Natural killer cell (primary cell): ENCODE data around the gene CFAP43. TPM values are rescaled to one million over a fixed set of nuclear protein-coding genes. Genes with fewer than 3 reads are reported as not detected.

ENCODE experiments used
- ATAC-seq, 3 donors: fragments of 150-1000 bp in 2 of 3; fragments of 200-7000 bp in 1 of 3; cut with Tn5 transposase; 1 replicate in 1 of 3; 2 replicates in 2 of 3; pipeline ENCODE4 v1.10.0; 2021; ENCODE audit warnings: mild to moderate bottlenecking in 2 of 3, moderate library complexity in 2 of 3
- DNase-seq, 2 donors: peaks; one replicate each; pipeline versions ENCODE4 v3.0.0 to v3.0.0-alpha.2; 2013 to 2021; ENCODE audit warnings: mixed read lengths in 1 of 2
- H3K27ac ChIP-seq: one replicate; pipeline ENCODE4 v1.5.1; 2013; ENCODE audit warnings: mild to moderate bottlenecking, low read length
- H3K27me3 ChIP-seq: one replicate; pipeline ENCODE4 v1.6.1; 2013; ENCODE audit warnings: low read length; ENCODE audit not compliant: control insufficient read depth, insufficient read depth
- H3K36me3 ChIP-seq: one replicate; pipeline ENCODE4 v1.6.1; 2013; ENCODE audit warnings: low read length; ENCODE audit not compliant: control insufficient read depth, insufficient read depth
- H3K4me1 ChIP-seq: one replicate; pipeline ENCODE4 v1.6.1; 2013; ENCODE audit warnings: low read length; ENCODE audit not compliant: control insufficient read depth, insufficient read depth
- H3K4me3 ChIP-seq: one replicate; pipeline ENCODE4 v1.5.1; 2013; ENCODE audit warnings: low read length
- H3K9me3 ChIP-seq: one replicate; pipeline ENCODE4 v1.6.1; 2013; ENCODE audit warnings: low read length; ENCODE audit not compliant: control insufficient read depth, insufficient read depth
- H3K27ac Mint-ChIP-seq, 2 donors: one replicate each; pipeline ENCODE4 v1.8.0; 2022; ENCODE audit warnings: mild to moderate bottlenecking in 2 of 2, mixed read lengths in 2 of 2, moderate library complexity in 1 of 2
- H3K27me3 Mint-ChIP-seq, 2 donors: one replicate each; pipeline ENCODE4 v1.8.0; 2022; ENCODE audit warnings: low read depth in 2 of 2, mixed read lengths in 2 of 2
- H3K36me3 Mint-ChIP-seq: one replicate; pipeline ENCODE4 v1.8.0; 2022; ENCODE audit warnings: mixed read lengths
- H3K4me1 Mint-ChIP-seq, 2 donors: one replicate each; pipeline ENCODE4 v1.8.0; 2022; ENCODE audit warnings: mixed read lengths in 2 of 2
- H3K4me3 Mint-ChIP-seq: one replicate; pipeline ENCODE4 v1.8.0; 2022; ENCODE audit warnings: mild to moderate bottlenecking, moderate library complexity, mixed read lengths
- H3K9me3 Mint-ChIP-seq, 2 donors: one replicate each; pipeline ENCODE4 v1.8.0; 2022; ENCODE audit warnings: mixed read lengths in 2 of 2
- CTCF ChIP-seq: fragments of 200-600 bp; IDR thresholded peaks from one replicate; pipeline ENCODE4 v1.8.0; 2022; ENCODE audit warnings: antibody characterized with exemption
- WGBS: methylation state at CpG from one replicate; pipeline ENCODE4 v1.1.7; 2013; ENCODE audit warnings: missing lambda C conversion rate; ENCODE audit not compliant: insufficient coverage; 5-methylcytosine and 5-hydroxymethylcytosine counted together
- intact Hi-C: fragments of 100-400 bp; cut with micrococcal nuclease; formaldehyde crosslinking; loops from one replicate; pipeline ENCODE4 v1.14.2; 2022
- total RNA-seq, 4 donors: library from RNA; stranded (reverse); fragments of 120-200 nt in 1 of 4; gene quantifications; one replicate each; pipeline versions ENCODE4 v1.2.3 to v1.2.4, GENCODE V29; 2013 to 2022

CFAP43 gene
- total RNA-seq, 3 donors from 2014 or later (not counting 1 experiment from before 2014, with no cell fraction given), result 0.16 TPM; not detected in 2

GRCh38 chr10:104084482-104085142 lies 147.6 kb downstream of the CFAP43 start:
- ATAC-seq, result no peak
- WGBS, result 88% methylated on average over 3 of the region's 5 CpGs
- TF ChIP-seq CTCF, result no peak

GRCh38 chr10:104081998-104082397 lies 150.2 kb downstream of the CFAP43 start:
- intact Hi-C loops, result no loop called here
- Histone ChIP-seq H3K27me3 (no peaks in the 10 kb centered on the region), H3K9me3 (no peaks in the 10 kb centered on the region), H3K36me3 (no peaks in the 10 kb centered on the region), H3K27ac (no peak overlapping the region), H3K4me1 (no peaks in the 10 kb centered on the region), H3K4me3 (no peak overlapping the region)
- Mint-ChIP-seq H3K4me3 (no peak overlapping the region), H3K4me1 (no peaks in the 10 kb centered on the region), H3K9me3 (no peaks in the 10 kb centered on the region), H3K27me3 (peaks cover 0 to 4% of the 10 kb centered on the region in 2 donors), H3K36me3 (no peaks in the 10 kb centered on the region), H3K27ac (no peak overlapping the region)
- WGBS, result 88% methylated on average over 5 of the region's 5 CpGs
- TF ChIP-seq CTCF, result no peak
- no peak for ATAC-seq
- DNase-seq, result no peak

More at GRCh38 chr10:104084482-104085142, 147.6 kb downstream of the CFAP43 start:
- intact Hi-C loops, result no loop called here
- no peak overlapping the region for H3K27ac Mint-ChIP-seq
- Histone ChIP-seq H3K27ac (no peak overlapping the region), H3K27me3 (no peaks in the 10 kb centered on the region), H3K4me3 (no peak overlapping the region), H3K4me1 (no peaks in the 10 kb centered on the region), H3K9me3 (no peaks in the 10 kb centered on the region), H3K36me3 (no peaks in the 10 kb centered on the region)
- no peaks in the 10 kb centered on the region for H3K9me3 Mint-ChIP-seq
- no peaks in the 10 kb centered on the region for H3K4me1 Mint-ChIP-seq
- no peaks in the 10 kb centered on the region for H3K36me3 Mint-ChIP-seq
- DNase-seq, result no peak
- peaks cover 0 to 6% of the 10 kb centered on the region in 2 donors for H3K27me3 Mint-ChIP-seq
- H3K4me3 Mint-ChIP-seq, result no peak overlapping the region

GRCh38 chr10:104080762-104081161 lies 151.4 kb downstream of the CFAP43 start:
- DNase-seq, result peak in 1 of 2 donors; percentile 61
- Histone ChIP-seq H3K9me3 (no peaks in the 10 kb centered on the region), H3K4me1 (no peaks in the 10 kb centered on the region), H3K27me3 (no peaks in the 10 kb centered on the region), H3K36me3 (no peaks in the 10 kb centered on the region), H3K27ac (no peak overlapping the region), H3K4me3 (no peak overlapping the region)
- intact Hi-C loops, result loop anchor here (1.0 kb wide), 1 partner anchor 192 kb away; no protein-coding TSS in a partner anchor
- no peak for ATAC-seq
- H3K9me3 Mint-ChIP-seq, result no peaks in the 10 kb centered on the region
- TF ChIP-seq CTCF, result peak; percentile 15
- WGBS, result no CpG with 5 or more reads among the region's 1 CpG
- no peak overlapping the region for H3K4me3 Mint-ChIP-seq
- H3K36me3 Mint-ChIP-seq, result no peaks in the 10 kb centered on the region
- H3K4me1 Mint-ChIP-seq, result no peaks in the 10 kb centered on the region
- no peak overlapping the region for H3K27ac Mint-ChIP-seq
- peaks cover 0 to 4% of the 10 kb centered on the region in 2 donors for H3K27me3 Mint-ChIP-seq

Other genes with a start within 250 kb of the CFAP43 start
- not detected for gene COL17A1, start 146.5 kb downstream of the CFAP43 start, total RNA-seq
- gene SFR1, start 110.2 kb downstream of the CFAP43 start, total RNA-seq, result 10 to 100 TPM in 2 of 3 donors, 1 to 10 TPM in 1; 9.1 to 19.1 (median 18.3) TPM
- 10 to 100 TPM; 27.8 to 38.0 (median 31.5) TPM for gene GSTO1, start 22.5 kb upstream of the CFAP43 start, total RNA-seq
- 1 to 10 TPM in 1 of 3 donors, under 1 TPM in 2; 0.75 to 1.4 (median 0.84) TPM for gene GSTO2, start 36.8 kb upstream of the CFAP43 start, total RNA-seq
- 100 to 1,000 TPM; 172 to 225 (median 176) TPM for gene ITPRIP, start 106.1 kb upstream of the CFAP43 start, total RNA-seq
- under 1 TPM; 0.07 to 0.15 (median 0.11) TPM for gene CFAP58, start 121.5 kb upstream of the CFAP43 start, total RNA-seq